Small intestine (tissue), 16 donors: ENCODE data around the gene KIAA1143. TPM values are rescaled to one million over a fixed set of nuclear protein-coding genes. Genes with fewer than 3 reads are reported as not detected.

Experiments
- DNase-seq, 2 donors: peaks; one replicate each; pipeline versions ENCODE4 v3.0.0 to v3.0.0-alpha.2; 2013
- FAIRE-seq: peaks from 2 replicates; lab custom pipeline; 2012; peaks lifted over from hg19 to GRCh38; lab: Jason Lieb, UNC
- H3K27ac ChIP-seq, 3 donors: one replicate each; pipeline ENCODE4 v1.5.1; 2013; ENCODE audit warnings: low read length in 2 of 3, mild to moderate bottlenecking in 2 of 3, control low read depth in 1 of 3, inconsistent platforms in 1 of 3, low read depth in 1 of 3, moderate library complexity in 1 of 3
- H3K27me3 ChIP-seq, 3 donors: one replicate each; pipeline ENCODE4 v1.6.1; 2013; ENCODE audit warnings: low read length in 3 of 3, inconsistent platforms in 1 of 3; ENCODE audit not compliant: control insufficient read depth in 3 of 3, insufficient read depth in 3 of 3
- H3K36me3 ChIP-seq, 3 donors: one replicate each; pipeline ENCODE4 v1.6.1; 2013; ENCODE audit warnings: low read length in 3 of 3, inconsistent platforms in 1 of 3, low read depth in 1 of 3, mild to moderate bottlenecking in 1 of 3, moderate library complexity in 1 of 3; ENCODE audit not compliant: control insufficient read depth in 3 of 3, insufficient read depth in 2 of 3
- H3K4me1 ChIP-seq, 3 donors: one replicate each; pipeline ENCODE4 v1.6.1; 2013; ENCODE audit warnings: low read length in 2 of 3, inconsistent platforms in 1 of 3, low read depth in 1 of 3, mild to moderate bottlenecking in 1 of 3, moderate library complexity in 1 of 3; ENCODE audit not compliant: control insufficient read depth in 3 of 3, insufficient read depth in 2 of 3
- H3K4me3 ChIP-seq, 3 donors: one replicate each; pipeline ENCODE4 v1.5.1; 2013; ENCODE audit warnings: low read length in 3 of 3, control low read depth in 1 of 3, inconsistent platforms in 1 of 3, low read depth in 1 of 3, mild to moderate bottlenecking in 1 of 3, moderate library complexity in 1 of 3
- H3K9me3 ChIP-seq, 2 donors: one replicate each; pipeline ENCODE4 v1.6.1; 2013; ENCODE audit warnings: low read depth in 1 of 2, low read length in 1 of 2; ENCODE audit not compliant: control insufficient read depth in 2 of 2, insufficient read depth in 1 of 2
- WGBS, 3 donors: extraction: QIAGEN DNeasy Blood & Tissue Kit; methylation state at CpG; one replicate each; pipeline ENCODE4 v1.1.7; 2013; 5-methylcytosine and 5-hydroxymethylcytosine counted together
- long read RNA-seq, 10 donors: transcript quantifications; one replicate each; lab custom pipeline, GENCODE V29; 2026
- polyA plus RNA-seq, 4 donors: library from polyadenylated mRNA; stranded (reverse) in 3 of 4; unstranded in 1 of 4; fragments of 200-250 nt in 3 of 4; fragments of 120-200 nt in 1 of 4; gene quantifications; one replicate each; pipeline versions ENCODE4 v1.2.1 to v1.2.3, GENCODE V29; 2013
- donor health status: healthy with polysubstance abuse.
- donor health status: control.
- donor health status: control.
- donor health status: Bipolar disorder and iron deficiency.
- donor health status: healthy.

Gene KIAA1143
- polyA plus RNA-seq, result 10 to 100 TPM in 2 of 4 donors, 1 to 10 TPM in 2; 6.7 to 24.7 (median 10.3) TPM
- long read RNA-seq, donor 1, result 0 reads
- long read RNA-seq, donor 2, full-length matches to known transcripts, result 7 of 7 reads
- long read RNA-seq, donor 2, partial matches to known transcripts, result 0 of 7 reads
- long read RNA-seq, donor 2, other reads (novel, unspliced or antisense), result 0 of 7 reads
- long read RNA-seq, donor 3, full-length matches to known transcripts, result 14 of 14 reads
- long read RNA-seq, donor 3, partial matches to known transcripts, result 0 of 14 reads
- long read RNA-seq, donor 3, other reads (novel, unspliced or antisense), result 0 of 14 reads
- long read RNA-seq, donor 4, full-length matches to known transcripts, result 1 of 1 reads
- long read RNA-seq, donor 4, partial matches to known transcripts, result 0 of 1 reads
- long read RNA-seq, donor 4, other reads (novel, unspliced or antisense), result 0 of 1 reads
- long read RNA-seq, donor 5, full-length matches to known transcripts, result 2 of 2 reads
- long read RNA-seq, donor 5, partial matches to known transcripts, result 0 of 2 reads
- long read RNA-seq, donor 5, other reads (novel, unspliced or antisense), result 0 of 2 reads
- long read RNA-seq, donor 6, full-length matches to known transcripts, result 16 of 16 reads
- long read RNA-seq, donor 6, partial matches to known transcripts, result 0 of 16 reads
- long read RNA-seq, donor 6, other reads (novel, unspliced or antisense), result 0 of 16 reads
- long read RNA-seq, donor 7, result 0 reads
- long read RNA-seq, donor 8, full-length matches to known transcripts, result 6 of 6 reads
- long read RNA-seq, donor 8, partial matches to known transcripts, result 0 of 6 reads
- long read RNA-seq, donor 8, other reads (novel, unspliced or antisense), result 0 of 6 reads
- long read RNA-seq, donor 9, full-length matches to known transcripts, result 7 of 7 reads
- long read RNA-seq, donor 9, partial matches to known transcripts, result 0 of 7 reads
- long read RNA-seq, donor 9, other reads (novel, unspliced or antisense), result 0 of 7 reads
- long read RNA-seq, donor 10, full-length matches to known transcripts, result 28 of 28 reads
- long read RNA-seq, donor 10, partial matches to known transcripts, result 0 of 28 reads
- long read RNA-seq, donor 10, other reads (novel, unspliced or antisense), result 0 of 28 reads

DNA sequence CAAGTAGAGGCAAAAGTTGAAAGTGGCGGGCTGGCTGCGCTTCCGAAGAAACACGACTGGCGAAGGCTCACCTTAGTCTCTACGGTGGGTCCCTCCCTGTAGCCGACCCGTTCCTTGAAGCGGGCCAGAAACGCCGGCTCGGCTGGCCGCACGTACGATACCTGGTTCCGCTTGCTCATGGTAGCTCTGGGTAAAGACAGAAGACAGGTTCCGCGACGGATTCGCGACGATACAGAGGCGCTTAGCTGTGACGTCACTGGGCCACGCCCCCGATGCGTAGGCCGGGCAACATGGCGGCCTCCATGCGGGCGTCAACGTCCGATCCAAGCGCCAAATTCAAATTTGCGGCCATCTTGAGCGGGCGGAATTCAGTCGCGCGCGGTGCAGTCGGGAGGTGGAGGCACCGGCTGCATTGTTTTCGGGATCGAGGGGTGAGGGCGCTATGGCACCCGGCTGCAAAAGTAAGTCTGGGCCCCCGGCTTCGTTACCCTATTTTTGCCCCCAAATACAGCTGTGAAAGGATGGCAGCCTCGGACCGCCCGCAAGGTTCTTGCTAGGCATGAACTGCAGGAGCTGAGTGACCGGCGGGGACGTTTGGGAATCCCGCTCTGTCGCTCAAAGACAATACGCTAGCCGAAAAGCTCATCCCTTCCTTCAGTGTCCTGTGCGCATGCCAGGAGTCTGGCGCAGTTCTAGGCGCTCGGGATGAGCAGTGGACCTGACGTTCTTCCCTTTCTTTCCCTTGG lies at the start of gene KIAA1143, which contains the start of gene KIF15:
Gene KIAA1143 (minus strand): TSS at position 196 of the 746 bp plus-strand sequence. CDS start 17 bp downstream, at position 179.
Gene KIF15 (plus strand): TSS at position 371 of the 746 bp plus-strand sequence. CDS start 72 bp downstream, at position 443.
- H3K4me1 ChIP-seq, result no peaks in the 10 kb centered on the region
- H3K36me3 ChIP-seq, result peaks cover 0 to 11% (median 2%) of the 10 kb centered on the region in 3 donors
- peaks cover 0 to 35% of the 10 kb centered on the region in 2 donors for H3K9me3 ChIP-seq
- FAIRE-seq (no peak), DNase-seq (peak; percentile 95 to 99)
- 0% methylated on average over 64 of the region's 64 CpGs for WGBS, 3 donors
- H3K27me3 ChIP-seq, result no peaks in the 10 kb centered on the region
- peak within 1 kb of the TSS; percentile 76 to 99 (median 92) for H3K4me3 ChIP-seq
- H3K27ac ChIP-seq, result peak within 1 kb of the TSS; percentile 45 to 93 (median 83)

DNA sequence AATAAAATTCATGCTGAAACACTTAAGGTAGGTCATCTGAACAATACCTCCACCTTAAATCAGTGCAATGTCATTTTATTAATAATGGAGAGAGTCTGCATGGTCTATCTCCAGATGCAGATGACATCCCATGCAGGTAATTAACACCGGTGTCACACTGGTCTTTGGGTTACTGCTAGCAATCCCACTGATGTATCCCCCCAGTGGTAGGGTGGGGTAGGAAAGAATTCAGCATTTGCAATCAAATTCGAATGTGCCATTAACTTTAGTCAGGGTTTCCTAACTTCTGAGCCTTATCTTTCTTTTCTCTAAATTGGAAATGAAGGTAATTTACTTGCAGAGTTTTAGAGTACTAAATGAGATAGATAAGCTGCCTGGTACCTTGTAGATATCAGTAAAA lies 44.5 kb upstream of the KIAA1143 start:
- Histone ChIP-seq H3K27me3 (no peaks in the 10 kb centered on the region), H3K36me3 (peaks cover 0 to 8% (median 0%) of the 10 kb centered on the region in 3 donors), H3K27ac (no peak overlapping the region), H3K9me3 (no peaks in the 10 kb centered on the region), H3K4me1 (no peaks in the 10 kb centered on the region), H3K4me3 (no peak overlapping the region)
- FAIRE-seq (no peak), DNase-seq (no peak)
- 92 to 98% (median 95%) methylated on average over 2 of the region's 2 CpGs for WGBS, 3 donors

DNA sequence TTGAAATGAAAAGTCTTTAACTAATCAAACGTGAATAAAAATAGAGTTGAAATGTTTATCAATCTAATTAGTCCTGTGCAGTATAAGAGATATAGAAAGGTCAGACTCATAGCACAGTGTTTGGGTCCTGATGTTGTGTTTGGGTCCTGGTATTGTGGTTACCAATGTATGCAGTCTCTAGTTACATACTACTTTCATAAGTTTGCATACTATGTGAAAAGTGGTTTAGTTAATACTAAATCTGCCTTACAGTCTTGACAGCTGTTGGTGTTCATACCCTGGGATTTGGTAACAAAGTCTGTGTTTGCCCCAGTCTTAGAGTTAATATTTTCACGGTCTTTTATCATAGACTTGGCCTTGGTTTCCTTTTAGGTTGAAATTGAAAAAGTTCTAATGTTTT lies 41.9 kb upstream of the KIAA1143 start:
- 75 to 90% (median 84%) methylated on average over 2 of the region's 2 CpGs for WGBS, 3 donors
- Histone ChIP-seq H3K4me3 (no peak overlapping the region), H3K9me3 (no peaks in the 10 kb centered on the region), H3K27ac (no peak overlapping the region), H3K27me3 (no peaks in the 10 kb centered on the region), H3K4me1 (no peaks in the 10 kb centered on the region), H3K36me3 (peaks cover 0 to 11% (median 0%) of the 10 kb centered on the region in 3 donors)
- FAIRE-seq (no peak), DNase-seq (no peak)

DNA sequence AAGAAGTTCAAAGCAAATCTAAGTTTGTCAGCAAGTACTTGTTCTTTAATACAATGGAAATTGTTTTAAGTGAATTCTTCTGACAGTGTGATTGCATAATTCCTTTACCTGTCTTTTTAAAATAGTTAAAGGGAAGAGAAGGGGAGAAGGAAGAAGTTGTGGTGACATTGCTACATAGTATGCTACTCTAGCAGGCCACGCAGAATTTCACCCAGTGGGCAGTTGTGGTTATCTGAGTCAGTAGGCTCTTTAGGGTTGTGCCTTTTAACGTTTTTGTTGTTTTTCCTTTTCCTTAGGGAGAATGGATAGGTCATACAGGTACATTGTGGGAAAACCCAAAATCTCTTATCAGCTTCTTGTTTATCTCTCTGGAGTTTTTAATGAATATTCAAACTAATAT lies 40.6 kb upstream of the KIAA1143 start:
- Histone ChIP-seq H3K4me1 (no peaks in the 10 kb centered on the region), H3K27ac (no peak overlapping the region), H3K27me3 (no peaks in the 10 kb centered on the region), H3K9me3 (no peaks in the 10 kb centered on the region), H3K4me3 (no peak overlapping the region), H3K36me3 (peaks cover 0 to 14% (median 0%) of the 10 kb centered on the region in 3 donors)
- 75 to 84% (median 77%) methylated on average over 2 of the region's 2 CpGs for WGBS, 3 donors
- FAIRE-seq (no peak), DNase-seq (no peak)

DNA sequence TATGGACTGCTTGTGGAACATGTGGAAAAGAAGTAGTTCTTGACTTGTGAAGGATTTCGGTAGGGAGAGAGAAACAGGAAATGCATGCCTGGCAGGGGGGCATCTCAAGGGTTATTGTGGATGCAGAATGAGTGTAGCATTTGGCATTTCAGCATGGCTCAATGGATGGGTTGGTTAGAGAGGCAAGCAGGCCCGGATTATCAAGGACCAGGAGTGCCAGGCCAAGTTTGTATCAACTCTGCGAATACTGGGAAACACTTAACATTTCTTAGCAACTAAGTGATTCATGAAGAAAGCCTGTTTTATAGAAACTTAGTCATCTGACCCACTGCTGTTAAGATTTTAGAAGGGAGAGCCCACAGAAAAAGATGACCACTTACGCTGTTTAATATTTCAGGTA lies 33.8 kb upstream of the KIAA1143 start:
- Histone ChIP-seq H3K4me3 (no peak overlapping the region), H3K36me3 (peaks cover 0 to 12% (median 0%) of the 10 kb centered on the region in 3 donors), H3K27ac (no peak overlapping the region), H3K4me1 (no peaks in the 10 kb centered on the region), H3K27me3 (no peaks in the 10 kb centered on the region), H3K9me3 (no peaks in the 10 kb centered on the region)
- no peak for FAIRE-seq
- WGBS, 3 donors, result 96 to 100% (median 97%) methylated on average over 4 of the region's 4 CpGs
- DNase-seq, result no peak

DNA sequence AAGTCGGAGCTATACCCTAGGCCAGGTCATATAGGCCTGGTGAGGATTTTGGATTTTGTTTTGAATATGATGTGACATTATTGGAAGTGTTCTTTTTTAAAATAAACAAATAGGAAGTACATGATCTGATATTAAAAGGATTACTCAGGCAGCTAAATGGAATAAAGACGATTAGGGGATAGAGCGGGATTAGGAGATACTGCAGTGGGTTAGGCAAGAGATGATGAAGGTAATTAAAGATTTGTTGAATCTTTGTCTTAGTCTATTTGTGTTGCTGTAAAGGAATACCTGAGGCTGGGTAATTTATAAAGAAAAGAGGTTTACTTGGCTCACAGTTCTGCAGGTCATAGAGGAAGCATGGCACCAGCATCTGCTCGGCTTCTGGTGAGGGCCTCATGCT lies 21.5 kb upstream of the KIAA1143 start:
- 95 to 100% (median 96%) methylated on average over 4 of the region's 4 CpGs for WGBS, 3 donors

DNA sequence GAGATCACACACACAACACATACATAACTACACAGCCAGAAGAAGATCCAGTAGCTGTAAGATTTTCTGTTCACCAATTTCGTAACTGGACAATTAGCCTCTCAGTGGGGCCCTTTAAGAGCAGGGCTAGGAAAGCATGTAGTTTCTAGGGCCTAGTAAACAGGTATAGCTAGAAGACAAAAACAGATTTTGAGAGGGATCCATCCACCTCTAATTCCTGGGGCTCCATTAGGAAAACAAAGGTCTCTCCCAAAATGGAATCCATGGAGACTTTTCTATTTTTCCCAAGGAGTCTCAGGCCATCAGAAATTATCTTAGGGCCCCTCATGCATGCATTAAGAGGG lies 10.7 kb upstream of the KIAA1143 start:
- 96 to 97% (median 97%) methylated on average over 1 of the region's 1 CpG for WGBS, 3 donors
- Histone ChIP-seq H3K4me3 (no peak overlapping the region), H3K27ac (no peak overlapping the region), H3K9me3 (peaks cover 0 to 43% of the 10 kb centered on the region in 2 donors), H3K36me3 (peaks cover 0 to 12% (median 0%) of the 10 kb centered on the region in 3 donors), H3K27me3 (no peaks in the 10 kb centered on the region), H3K4me1 (no peaks in the 10 kb centered on the region)
- no peak for FAIRE-seq
- no peak for DNase-seq

More for the DNA sequence above, 21.5 kb upstream of the KIAA1143 start:
- Histone ChIP-seq H3K9me3 (no peaks in the 10 kb centered on the region), H3K4me1 (no peaks in the 10 kb centered on the region), H3K4me3 (no peak overlapping the region), H3K27ac (no peak overlapping the region), H3K27me3 (no peaks in the 10 kb centered on the region), H3K36me3 (no peaks in the 10 kb centered on the region)
- DNase-seq (no peak), FAIRE-seq (no peak)
